WTC11 (cell line): Measurements from ENCODE around the gene CYGB.

Source experiments
- CBFB ChIP-seq: sonication (generic); formaldehyde crosslinking; IDR thresholded peaks from 2 replicates; pipeline ENCODE4 v1.8.1; 2022; ENCODE audit warnings: mild to moderate bottlenecking, low read depth, missing genetic modification reagents
- ESRRA ChIP-seq: sonication (generic); formaldehyde crosslinking; IDR thresholded peaks from 2 replicates; pipeline ENCODE4 v1.8.1; 2022; ENCODE audit warnings: mild to moderate bottlenecking, missing genetic modification reagents, borderline replicate concordance
- ETV6 ChIP-seq: sonication (generic); formaldehyde crosslinking; IDR thresholded peaks from 2 replicates; pipeline ENCODE4 v1.8.1; 2022; ENCODE audit warnings: mild to moderate bottlenecking, missing genetic modification reagents
- KAT7 ChIP-seq: sonication (generic); formaldehyde crosslinking; IDR thresholded peaks from 2 replicates; pipeline ENCODE4 v1.8.1; 2023; ENCODE audit warnings: missing genetic modification reagents, mild to moderate bottlenecking, borderline replicate concordance
- SP1 ChIP-seq: sonication (generic); formaldehyde crosslinking; conservative IDR thresholded peaks from 2 replicates; pipeline ENCODE4 v1.8.1; 2022; ENCODE audit warnings: missing genetic modification reagents
- TCF7 ChIP-seq: sonication (generic); formaldehyde crosslinking; IDR thresholded peaks from 2 replicates; pipeline ENCODE4 v1.8.0; 2022; ENCODE audit warnings: mild to moderate bottlenecking, low read depth, missing genetic modification reagents, moderate library complexity
- ZNF263 ChIP-seq: sonication (generic); formaldehyde crosslinking; IDR thresholded peaks from 2 replicates; pipeline ENCODE4 v1.8.1; 2022; ENCODE audit warnings: low read depth, mild to moderate bottlenecking, moderate library complexity, missing genetic modification reagents
- TF ChIP-seq, protein P1 (sequence below): sonication (generic); formaldehyde crosslinking; IDR thresholded peaks from 2 replicates; pipeline ENCODE4 v1.8.1; 2022; ENCODE audit warnings: low read depth, missing genetic modification reagents, borderline replicate concordance
- TF ChIP-seq, protein P2 (sequence below): sonication (generic); formaldehyde crosslinking; IDR thresholded peaks from 2 replicates; pipeline ENCODE4 v1.8.1; 2022; ENCODE audit warnings: low read depth, mild to moderate bottlenecking, moderate library complexity, missing genetic modification reagents, borderline replicate concordance
- TF ChIP-seq, protein P3 (sequence below): fragments of 200-600 bp; IDR thresholded peaks from 2 replicates; pipeline ENCODE4 v1.8.0; 2022; ENCODE audit warnings: antibody characterized with exemption
- TF ChIP-seq, protein P4 (sequence below): sonication (generic); formaldehyde crosslinking; IDR thresholded peaks from 2 replicates; pipeline ENCODE4 v1.8.1; 2023; ENCODE audit warnings: mild to moderate bottlenecking, missing genetic modification reagents, borderline replicate concordance
- TF ChIP-seq, protein P5 (sequence below): sonication (generic); formaldehyde crosslinking; IDR thresholded peaks from 2 replicates; pipeline ENCODE4 v1.8.1; 2023; ENCODE audit warnings: mild to moderate bottlenecking, missing genetic modification reagents

DNA sequence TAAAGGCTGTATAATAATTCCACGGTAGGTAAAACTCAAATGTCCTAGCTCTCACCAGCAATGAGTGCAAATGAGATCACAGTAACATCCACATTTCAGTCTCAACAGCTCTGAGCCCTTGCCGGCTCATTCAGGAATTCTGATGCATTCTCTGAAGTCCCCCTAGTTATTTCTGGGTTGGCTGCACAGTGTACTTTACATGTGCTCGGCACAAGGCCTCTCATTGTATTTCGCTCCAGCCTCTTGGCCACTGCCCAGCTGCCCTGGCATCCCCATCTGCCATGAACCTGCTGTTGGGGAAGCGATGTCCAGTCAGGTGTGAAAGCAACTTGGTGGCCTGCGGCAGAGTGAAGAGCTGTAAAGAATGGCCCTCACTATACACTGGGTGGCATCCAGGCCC is 16.6 kb upstream of the CYGB start:
- TF ChIP-seq, protein P1, sequence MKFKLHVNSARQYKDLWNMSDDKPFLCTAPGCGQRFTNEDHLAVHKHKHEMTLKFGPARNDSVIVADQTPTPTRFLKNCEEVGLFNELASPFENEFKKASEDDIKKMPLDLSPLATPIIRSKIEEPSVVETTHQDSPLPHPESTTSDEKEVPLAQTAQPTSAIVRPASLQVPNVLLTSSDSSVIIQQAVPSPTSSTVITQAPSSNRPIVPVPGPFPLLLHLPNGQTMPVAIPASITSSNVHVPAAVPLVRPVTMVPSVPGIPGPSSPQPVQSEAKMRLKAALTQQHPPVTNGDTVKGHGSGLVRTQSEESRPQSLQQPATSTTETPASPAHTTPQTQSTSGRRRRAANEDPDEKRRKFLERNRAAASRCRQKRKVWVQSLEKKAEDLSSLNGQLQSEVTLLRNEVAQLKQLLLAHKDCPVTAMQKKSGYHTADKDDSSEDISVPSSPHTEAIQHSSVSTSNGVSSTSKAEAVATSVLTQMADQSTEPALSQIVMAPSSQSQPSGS (CRISPR knock-in tag), result no peak
- TF ChIP-seq SP1 (no peak), CBFB (no peak), KAT7 (CRISPR knock-in tag) (no peak), ESRRA (CRISPR knock-in tag) (no peak), TCF7 (CRISPR knock-in tag) (no peak), ZNF263 (CRISPR knock-in tag) (no peak), ETV6 (CRISPR knock-in tag) (no peak)
- TF ChIP-seq, protein P2, sequence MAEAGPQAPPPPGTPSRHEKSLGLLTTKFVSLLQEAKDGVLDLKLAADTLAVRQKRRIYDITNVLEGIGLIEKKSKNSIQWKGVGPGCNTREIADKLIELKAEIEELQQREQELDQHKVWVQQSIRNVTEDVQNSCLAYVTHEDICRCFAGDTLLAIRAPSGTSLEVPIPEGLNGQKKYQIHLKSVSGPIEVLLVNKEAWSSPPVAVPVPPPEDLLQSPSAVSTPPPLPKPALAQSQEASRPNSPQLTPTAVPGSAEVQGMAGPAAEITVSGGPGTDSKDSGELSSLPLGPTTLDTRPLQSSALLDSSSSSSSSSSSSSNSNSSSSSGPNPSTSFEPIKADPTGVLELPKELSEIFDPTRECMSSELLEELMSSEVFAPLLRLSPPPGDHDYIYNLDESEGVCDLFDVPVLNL (CRISPR knock-in tag), result no peak
- TF ChIP-seq, protein P3, sequence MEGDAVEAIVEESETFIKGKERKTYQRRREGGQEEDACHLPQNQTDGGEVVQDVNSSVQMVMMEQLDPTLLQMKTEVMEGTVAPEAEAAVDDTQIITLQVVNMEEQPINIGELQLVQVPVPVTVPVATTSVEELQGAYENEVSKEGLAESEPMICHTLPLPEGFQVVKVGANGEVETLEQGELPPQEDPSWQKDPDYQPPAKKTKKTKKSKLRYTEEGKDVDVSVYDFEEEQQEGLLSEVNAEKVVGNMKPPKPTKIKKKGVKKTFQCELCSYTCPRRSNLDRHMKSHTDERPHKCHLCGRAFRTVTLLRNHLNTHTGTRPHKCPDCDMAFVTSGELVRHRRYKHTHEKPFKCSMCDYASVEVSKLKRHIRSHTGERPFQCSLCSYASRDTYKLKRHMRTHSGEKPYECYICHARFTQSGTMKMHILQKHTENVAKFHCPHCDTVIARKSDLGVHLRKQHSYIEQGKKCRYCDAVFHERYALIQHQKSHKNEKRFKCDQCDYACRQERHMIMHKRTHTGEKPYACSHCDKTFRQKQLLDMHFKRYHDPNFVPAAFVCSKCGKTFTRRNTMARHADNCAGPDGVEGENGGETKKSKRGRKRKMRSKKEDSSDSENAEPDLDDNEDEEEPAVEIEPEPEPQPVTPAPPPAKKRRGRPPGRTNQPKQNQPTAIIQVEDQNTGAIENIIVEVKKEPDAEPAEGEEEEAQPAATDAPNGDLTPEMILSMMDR, result no peak
- TF ChIP-seq, protein P4, sequence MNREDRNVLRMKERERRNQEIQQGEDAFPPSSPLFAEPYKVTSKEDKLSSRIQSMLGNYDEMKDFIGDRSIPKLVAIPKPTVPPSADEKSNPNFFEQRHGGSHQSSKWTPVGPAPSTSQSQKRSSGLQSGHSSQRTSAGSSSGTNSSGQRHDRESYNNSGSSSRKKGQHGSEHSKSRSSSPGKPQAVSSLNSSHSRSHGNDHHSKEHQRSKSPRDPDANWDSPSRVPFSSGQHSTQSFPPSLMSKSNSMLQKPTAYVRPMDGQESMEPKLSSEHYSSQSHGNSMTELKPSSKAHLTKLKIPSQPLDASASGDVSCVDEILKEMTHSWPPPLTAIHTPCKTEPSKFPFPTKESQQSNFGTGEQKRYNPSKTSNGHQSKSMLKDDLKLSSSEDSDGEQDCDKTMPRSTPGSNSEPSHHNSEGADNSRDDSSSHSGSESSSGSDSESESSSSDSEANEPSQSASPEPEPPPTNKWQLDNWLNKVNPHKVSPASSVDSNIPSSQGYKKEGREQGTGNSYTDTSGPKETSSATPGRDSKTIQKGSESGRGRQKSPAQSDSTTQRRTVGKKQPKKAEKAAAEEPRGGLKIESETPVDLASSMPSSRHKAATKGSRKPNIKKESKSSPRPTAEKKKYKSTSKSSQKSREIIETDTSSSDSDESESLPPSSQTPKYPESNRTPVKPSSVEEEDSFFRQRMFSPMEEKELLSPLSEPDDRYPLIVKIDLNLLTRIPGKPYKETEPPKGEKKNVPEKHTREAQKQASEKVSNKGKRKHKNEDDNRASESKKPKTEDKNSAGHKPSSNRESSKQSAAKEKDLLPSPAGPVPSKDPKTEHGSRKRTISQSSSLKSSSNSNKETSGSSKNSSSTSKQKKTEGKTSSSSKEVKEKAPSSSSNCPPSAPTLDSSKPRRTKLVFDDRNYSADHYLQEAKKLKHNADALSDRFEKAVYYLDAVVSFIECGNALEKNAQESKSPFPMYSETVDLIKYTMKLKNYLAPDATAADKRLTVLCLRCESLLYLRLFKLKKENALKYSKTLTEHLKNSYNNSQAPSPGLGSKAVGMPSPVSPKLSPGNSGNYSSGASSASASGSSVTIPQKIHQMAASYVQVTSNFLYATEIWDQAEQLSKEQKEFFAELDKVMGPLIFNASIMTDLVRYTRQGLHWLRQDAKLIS (CRISPR knock-in tag), result no peak
- TF ChIP-seq, protein P5, sequence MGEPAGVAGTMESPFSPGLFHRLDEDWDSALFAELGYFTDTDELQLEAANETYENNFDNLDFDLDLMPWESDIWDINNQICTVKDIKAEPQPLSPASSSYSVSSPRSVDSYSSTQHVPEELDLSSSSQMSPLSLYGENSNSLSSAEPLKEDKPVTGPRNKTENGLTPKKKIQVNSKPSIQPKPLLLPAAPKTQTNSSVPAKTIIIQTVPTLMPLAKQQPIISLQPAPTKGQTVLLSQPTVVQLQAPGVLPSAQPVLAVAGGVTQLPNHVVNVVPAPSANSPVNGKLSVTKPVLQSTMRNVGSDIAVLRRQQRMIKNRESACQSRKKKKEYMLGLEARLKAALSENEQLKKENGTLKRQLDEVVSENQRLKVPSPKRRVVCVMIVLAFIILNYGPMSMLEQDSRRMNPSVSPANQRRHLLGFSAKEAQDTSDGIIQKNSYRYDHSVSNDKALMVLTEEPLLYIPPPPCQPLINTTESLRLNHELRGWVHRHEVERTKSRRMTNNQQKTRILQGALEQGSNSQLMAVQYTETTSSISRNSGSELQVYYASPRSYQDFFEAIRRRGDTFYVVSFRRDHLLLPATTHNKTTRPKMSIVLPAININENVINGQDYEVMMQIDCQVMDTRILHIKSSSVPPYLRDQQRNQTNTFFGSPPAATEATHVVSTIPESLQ (CRISPR knock-in tag), result no peak
